ENCODE measurements around the gene CFAP43.

The CFAP43 gene

GRCh38 chr10:104130041-104130440 is 102.1 kb downstream of the CFAP43 start:
- DNase-seq, result no peak

GRCh38 chr10:104128214-104128613 is 104.0 kb downstream of the CFAP43 start:
- no peak for DNase-seq

GRCh38 chr10:104127411-104127810 is 104.8 kb downstream of the CFAP43 start:
- no peak for DNase-seq

GRCh38 chr10:104123397-104123796 is 108.8 kb downstream of the CFAP43 start:
- DNase-seq, result no peak

GRCh38 chr10:104122225-104123107 is 109.7 kb downstream of the CFAP43 start:
- DNase-seq, result no peak

GRCh38 chr10:104121485-104122224 is 110.5 kb downstream of the CFAP43 start, which contains the start of gene SFR1:
TSS of gene SFR1 (plus strand) at chr10:104122171. CDS start at chr10:104122184, 13 bp downstream.
- DNase-seq, result peak; percentile 92

- peak; percentile 51 for DNase-seq
Measured at GRCh38 chr10:104120903-104121484, 111.2 kb downstream of the CFAP43 start.

GRCh38 chr10:104120512-104120902 is 111.7 kb downstream of the CFAP43 start:
- no peak for DNase-seq

GRCh38 chr10:104119996-104120395 is 112.2 kb downstream of the CFAP43 start:
- DNase-seq, result no peak

- DNase-seq, result no peak
Measured at GRCh38 chr10:104117839-104118323, 114.3 kb downstream of the CFAP43 start.

GRCh38 chr10:104113376-104113956 is 118.7 kb downstream of the CFAP43 start:
- DNase-seq, result no peak

- no peak for DNase-seq
Measured at GRCh38 chr10:104109908-104110662, 122.1 kb downstream of the CFAP43 start.

- DNase-seq, result no peak
Measured at GRCh38 chr10:104104926-104105325, 127.2 kb downstream of the CFAP43 start.

GRCh38 chr10:104104418-104104817 is 127.7 kb downstream of the CFAP43 start:
- no peak for DNase-seq

GRCh38 chr10:104103956-104104355 is 128.2 kb downstream of the CFAP43 start:
- DNase-seq, result no peak

- no peak for DNase-seq
Measured at GRCh38 chr10:104101902-104102301, 130.3 kb downstream of the CFAP43 start.

- DNase-seq, result no peak
Measured at GRCh38 chr10:104100795-104101194, 131.4 kb downstream of the CFAP43 start.

GRCh38 chr10:104099941-104100340 is 132.2 kb downstream of the CFAP43 start:
- no peak for DNase-seq

GRCh38 chr10:104099269-104099668 is 132.9 kb downstream of the CFAP43 start:
- no peak for DNase-seq

GRCh38 chr10:104098358-104098925 is 133.7 kb downstream of the CFAP43 start:
- no peak for DNase-seq

GRCh38 chr10:104096692-104097091 is 135.5 kb downstream of the CFAP43 start:
- DNase-seq, result no peak

GRCh38 chr10:104092749-104093148 is 139.4 kb downstream of the CFAP43 start:
- DNase-seq, result no peak

Data from GOT3 (cell line).